ENCODE data around the gene ZRSR2.
"Not testable (repeated sequence)": the region's sequence is repeated elsewhere in the genome, so short reads cannot be mapped to it uniquely, and the experiment has no call there.

DNA sequence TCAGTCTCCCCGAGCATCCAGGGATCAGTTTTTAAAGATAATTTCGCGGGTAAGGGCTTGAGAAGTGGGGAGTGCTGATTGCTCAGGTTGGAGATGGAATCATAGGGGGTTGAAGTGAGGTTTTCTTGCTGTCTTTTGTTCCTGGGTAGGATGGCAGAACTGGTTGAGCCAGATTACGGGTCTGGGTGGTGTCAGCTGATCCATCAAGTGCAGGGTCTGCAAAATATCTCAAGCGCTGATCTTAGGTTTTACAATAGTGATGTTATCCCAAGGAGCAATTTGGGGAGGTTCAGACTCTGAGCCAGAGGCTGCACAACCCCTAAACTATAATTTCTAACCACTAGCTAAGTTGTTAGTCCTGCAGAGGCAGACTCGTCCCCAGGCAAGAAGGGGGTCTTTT lies 43.6 kb upstream of the ZRSR2 start:
- not testable (repeated sequence) for TF ChIP-seq CTCF (conservative IDR thresholded peaks at IDR 0.05; ENCODE audit: low read length); EZH2phosphoT487 (IDR thresholded peaks at IDR 0.05; ENCODE audit: borderline replicate concordance)

Measured in Loucy (cell line).